Measurements from ENCODE around the gene MARCHF3. TPM values are rescaled to one million over a fixed set of nuclear protein-coding genes. Genes with fewer than 3 reads are reported as not detected.
"Not testable (repeated sequence)": the region's sequence is repeated elsewhere in the genome, so short reads cannot be mapped to it uniquely, and the experiment has no call there.

MARCHF3 gene
- total RNA-seq, 2 donors from 2014 or later, result 32.5 to 33.7 TPM

DNA sequence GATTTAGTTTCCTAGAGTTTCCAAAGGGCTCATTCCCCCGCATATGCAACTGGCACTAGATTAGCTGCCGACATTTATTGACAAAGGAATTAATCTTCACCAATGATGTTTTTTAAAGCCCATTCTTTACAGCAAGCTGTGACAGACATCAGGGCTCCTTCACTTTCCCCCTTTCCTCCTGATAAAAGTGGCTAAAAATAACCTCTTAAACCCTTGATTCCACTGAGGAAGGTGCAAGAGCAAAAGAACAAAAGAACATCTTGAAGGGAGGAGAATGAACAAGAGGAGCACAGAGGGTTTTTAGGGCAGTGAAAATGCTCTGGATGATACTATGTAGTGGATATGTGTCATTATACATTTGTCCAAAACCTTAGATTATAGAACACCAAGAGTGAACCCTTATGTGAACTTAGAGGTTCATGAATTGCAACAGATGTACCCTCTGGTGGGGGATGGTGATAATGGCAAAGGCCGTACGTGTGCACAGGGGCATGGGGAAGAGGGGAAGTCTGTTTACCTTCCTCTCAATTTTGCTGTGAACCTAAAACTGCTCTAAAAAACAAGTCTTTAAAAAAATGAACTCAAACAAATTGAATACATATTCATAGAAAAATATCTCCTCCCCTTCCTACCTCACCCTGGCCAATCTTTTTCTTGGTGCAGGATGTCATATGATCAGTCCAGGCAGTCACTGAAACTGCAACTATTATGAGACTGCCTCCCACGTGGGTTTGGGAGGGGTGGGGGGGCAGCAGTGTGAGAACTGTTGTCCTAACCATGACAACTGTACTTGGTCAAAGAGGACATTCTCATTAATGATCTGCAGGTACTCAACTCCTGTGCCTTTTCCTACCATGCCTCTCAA is 83.0 kb downstream of the MARCHF3 start:
- Histone ChIP-seq H3K9me3 (no peaks in the 10 kb centered on the region), H3K9ac (ENCODE audit: low read depth in 2 of 2, low read length in 2 of 2) (no peak overlapping the region), H3K4me1 (no peaks in the 10 kb centered on the region), H3K27me3 (no peaks in the 10 kb centered on the region), H3K4me3 (no peak overlapping the region), H3K27ac (no peak overlapping the region), H3K36me3 (no peaks in the 10 kb centered on the region)
- intact Hi-C loops (cut with DNase I), result no loop called here
- TF ChIP-seq, protein P1, sequence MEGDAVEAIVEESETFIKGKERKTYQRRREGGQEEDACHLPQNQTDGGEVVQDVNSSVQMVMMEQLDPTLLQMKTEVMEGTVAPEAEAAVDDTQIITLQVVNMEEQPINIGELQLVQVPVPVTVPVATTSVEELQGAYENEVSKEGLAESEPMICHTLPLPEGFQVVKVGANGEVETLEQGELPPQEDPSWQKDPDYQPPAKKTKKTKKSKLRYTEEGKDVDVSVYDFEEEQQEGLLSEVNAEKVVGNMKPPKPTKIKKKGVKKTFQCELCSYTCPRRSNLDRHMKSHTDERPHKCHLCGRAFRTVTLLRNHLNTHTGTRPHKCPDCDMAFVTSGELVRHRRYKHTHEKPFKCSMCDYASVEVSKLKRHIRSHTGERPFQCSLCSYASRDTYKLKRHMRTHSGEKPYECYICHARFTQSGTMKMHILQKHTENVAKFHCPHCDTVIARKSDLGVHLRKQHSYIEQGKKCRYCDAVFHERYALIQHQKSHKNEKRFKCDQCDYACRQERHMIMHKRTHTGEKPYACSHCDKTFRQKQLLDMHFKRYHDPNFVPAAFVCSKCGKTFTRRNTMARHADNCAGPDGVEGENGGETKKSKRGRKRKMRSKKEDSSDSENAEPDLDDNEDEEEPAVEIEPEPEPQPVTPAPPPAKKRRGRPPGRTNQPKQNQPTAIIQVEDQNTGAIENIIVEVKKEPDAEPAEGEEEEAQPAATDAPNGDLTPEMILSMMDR (IDR thresholded peaks at IDR 0.05), result no peak
- DNase-seq, result no peak

DNA sequence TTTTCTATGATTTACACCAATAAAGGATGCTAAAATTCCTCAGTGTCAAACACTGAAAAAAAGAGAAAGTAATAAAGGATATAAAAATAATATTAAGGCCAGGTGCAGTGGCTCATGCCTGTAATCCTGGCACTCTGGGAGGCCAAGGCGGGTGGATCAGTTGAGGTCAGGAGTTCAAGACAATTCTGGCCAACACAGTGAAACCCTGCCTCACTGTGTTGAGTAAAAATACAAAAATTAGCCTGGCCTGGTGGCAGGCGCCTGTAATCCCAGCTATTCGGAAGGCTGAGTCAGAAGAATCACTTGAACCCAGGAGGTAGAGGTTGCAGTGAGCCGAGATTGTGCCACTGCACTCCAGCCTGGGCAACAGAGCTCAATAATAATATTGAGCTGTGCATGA is 87.5 kb downstream of the MARCHF3 start:
- H3K36me3 ChIP-seq; H3K27ac ChIP-seq; H3K4me3 ChIP-seq; DNase-seq; H3K9me3 ChIP-seq; intact Hi-C loops (cut with DNase I); H3K27me3 ChIP-seq; H3K4me1 ChIP-seq; H3K9ac ChIP-seq (ENCODE audit: low read depth in 2 of 2, low read length in 2 of 2): not testable (repeated sequence)

DNA sequence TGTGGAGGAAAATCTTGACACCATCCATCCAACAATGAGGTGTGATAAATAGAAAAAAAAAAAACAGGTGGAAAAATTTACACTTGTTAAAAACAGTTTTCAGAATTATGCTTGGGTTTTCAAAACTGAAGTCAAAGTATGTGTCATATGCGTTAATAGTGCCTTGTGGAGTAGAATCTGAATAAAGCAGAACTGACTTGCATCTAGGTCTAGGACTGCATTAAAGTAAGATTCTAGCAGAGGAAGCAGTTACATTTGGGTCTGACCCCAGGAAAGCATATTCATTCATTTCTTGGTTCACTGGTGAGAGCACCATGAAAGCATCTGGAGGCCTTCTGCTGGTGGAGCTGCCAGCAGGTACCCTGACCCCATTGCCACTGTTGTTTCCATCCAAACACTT is 89.0 kb downstream of the MARCHF3 start:
- Histone ChIP-seq H3K27me3 (no peaks in the 10 kb centered on the region), H3K36me3 (no peaks in the 10 kb centered on the region), H3K27ac (no peak overlapping the region), H3K4me3 (no peak overlapping the region), H3K9ac (ENCODE audit: low read depth in 2 of 2, low read length in 2 of 2) (no peak overlapping the region), H3K9me3 (no peaks in the 10 kb centered on the region), H3K4me1 (no peaks in the 10 kb centered on the region)
- TF ChIP-seq, protein P1 (IDR thresholded peaks at IDR 0.05), result no peak
- DNase-seq, result no peak
- intact Hi-C loops (cut with DNase I), result no loop called here

GRCh38 chr5:126939887-126940286 is 90.5 kb downstream of the MARCHF3 start:
- Histone ChIP-seq H3K9ac (ENCODE audit: low read depth in 2 of 2, low read length in 2 of 2) (no peak overlapping the region), H3K36me3 (no peaks in the 10 kb centered on the region), H3K27ac (no peak overlapping the region), H3K4me3 (no peak overlapping the region), H3K27me3 (no peaks in the 10 kb centered on the region), H3K9me3 (no peaks in the 10 kb centered on the region), H3K4me1 (no peaks in the 10 kb centered on the region)
- TF ChIP-seq, protein P1 (IDR thresholded peaks at IDR 0.05), result no peak
- intact Hi-C loops (cut with DNase I), result no loop called here
- no peak for DNase-seq

- H3K9me3 ChIP-seq, result no peaks in the 10 kb centered on the region
- no peak for DNase-seq
- no peak overlapping the region for H3K9ac ChIP-seq (ENCODE audit: low read depth in 2 of 2, low read length in 2 of 2)
- H3K36me3 ChIP-seq, result no peaks in the 10 kb centered on the region
- H3K4me1 ChIP-seq, result no peaks in the 10 kb centered on the region
- no peaks in the 10 kb centered on the region for H3K27me3 ChIP-seq
- intact Hi-C loops (cut with DNase I), result no loop called here
- no peak overlapping the region for H3K27ac ChIP-seq
- H3K4me3 ChIP-seq, result no peak overlapping the region
- TF ChIP-seq, protein P1 (IDR thresholded peaks at IDR 0.05), result no peak
Observed at GRCh38 chr5:126938466-126938865, 91.9 kb downstream of the MARCHF3 start.

DNA sequence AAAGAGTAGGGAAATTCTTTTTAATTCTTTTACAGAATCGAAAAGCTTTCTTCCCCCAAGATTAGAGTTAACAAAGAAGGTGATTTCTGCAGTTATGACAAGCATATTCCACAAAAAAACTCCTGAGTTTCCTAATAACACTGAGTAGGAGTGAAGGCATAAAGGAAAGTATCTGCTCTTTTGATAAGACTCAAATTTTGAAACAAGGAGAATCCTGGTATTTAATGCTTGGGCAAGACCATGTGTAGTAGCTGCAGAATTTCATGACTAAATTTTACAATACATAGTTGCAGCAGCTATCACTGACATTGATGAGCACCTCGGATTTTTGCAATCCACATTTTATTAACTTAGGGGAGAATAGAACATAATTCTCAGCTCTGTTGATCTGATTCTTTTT is 92.6 kb downstream of the MARCHF3 start:
- TF ChIP-seq, protein P1 (IDR thresholded peaks at IDR 0.05), result no peak

More for the DNA sequence above, 92.6 kb downstream of the MARCHF3 start:
- H3K4me3 ChIP-seq, result no peak overlapping the region
- H3K27ac ChIP-seq, result no peak overlapping the region
- H3K9me3 ChIP-seq, result no peaks in the 10 kb centered on the region
- no peaks in the 10 kb centered on the region for H3K36me3 ChIP-seq
- intact Hi-C loops (cut with DNase I), result no loop called here
- DNase-seq, result no peak
- H3K27me3 ChIP-seq, result no peaks in the 10 kb centered on the region
- H3K4me1 ChIP-seq, result no peaks in the 10 kb centered on the region
- no peak overlapping the region for H3K9ac ChIP-seq (ENCODE audit: low read depth in 2 of 2, low read length in 2 of 2)
